ENCODE measurements around the gene FKBP1A.
A peak's percentile ranks its signal among the peaks of the same experiment; 100 is the strongest.
"Not testable (repeated sequence)": the region's sequence is repeated elsewhere in the genome, so short reads cannot be mapped to it uniquely, and the experiment has no call there.

- TF ChIP-seq CEBPB (IDR thresholded peaks at IDR 0.05; ENCODE audit: borderline replicate concordance in 1 of 2, low read depth in 2 of 2, low read length in 2 of 2); SKIL (IDR thresholded peaks at IDR 0.05; ENCODE audit: low read depth, poor library complexity, severe bottlenecking); EZH2 (IDR thresholded peaks at IDR 0.05; ENCODE audit: borderline replicate concordance, control insufficient read depth, low read depth, low read length); SREBF2 (IDR thresholded peaks at IDR 0.05; ENCODE audit: low read length); SRF (IDR thresholded peaks at IDR 0.05; ENCODE audit: low read depth in 2 of 2, low read length in 2 of 2); NR2C1 (IDR thresholded peaks at IDR 0.05); POLR2A (IDR thresholded peaks at IDR 0.05; ENCODE audit: low read depth, low read length); CREB1 (IDR thresholded peaks at IDR 0.05; ENCODE audit: low read depth); POLR2AphosphoS5 (IDR thresholded peaks at IDR 0.05; ENCODE audit: low read length); CUX1 (IDR thresholded peaks at IDR 0.05; ENCODE audit: insufficient replicate concordance, low read depth, low read length): not testable (repeated sequence)
- 0 out of 6 replicates have a peak, but pooled peaks of 2 of the 3 experiments have one; percentile 3 to 6 for TF ChIP-seq CTCF (IDR thresholded peaks at IDR 0.05 in 2 of 3, conservative IDR thresholded peaks at IDR 0.05 in 1 of 3; ENCODE audit: control insufficient read depth in 2 of 3, extremely low read depth in 1 of 3, insufficient read depth in 1 of 3, low read depth in 3 of 3, low read length in 3 of 3)
Measured at GRCh38 chr20:1398185-1398584, 5.3 kb upstream of the FKBP1A start.

Data from GM12878 (cell line).